Calu3 (cell line): ENCODE data around the gene HDAC8. TPM values are rescaled to one million over a fixed set of nuclear protein-coding genes. Genes with fewer than 3 reads are reported as not detected.

ENCODE experiments used
- BruUV-seq: library from RNA; stranded (reverse); fragments of 400-500 nt; replicated peaks from 2 replicates; lab custom pipeline; 2021; lab: Mats Ljungman, UMichigan
- CTCF ChIA-PET: fragments of 300-600 bp; sonication (Branson Sonifier 250); formaldehyde crosslinking; loops from one replicate; lab custom pipeline; 2022; ENCODE audit warnings: antibody characterized with exemption; lab: Charles Lee
- DNase-seq: peaks from one replicate; pipeline ENCODE4 v3.0.0; 2022
- H3K27ac Mint-ChIP-seq: one replicate; pipeline ENCODE4 v1.8.0; 2022; ENCODE audit warnings: mixed read lengths; ENCODE audit not compliant: unreplicated experiment
- H3K27me3 Mint-ChIP-seq: one replicate; pipeline ENCODE4 v1.8.0; 2022; ENCODE audit warnings: mixed read lengths; ENCODE audit not compliant: unreplicated experiment
- H3K36me3 Mint-ChIP-seq: one replicate; pipeline ENCODE4 v1.8.0; 2022; ENCODE audit warnings: mild to moderate bottlenecking, moderate library complexity, mixed read lengths; ENCODE audit not compliant: insufficient read depth, unreplicated experiment
- H3K4me1 Mint-ChIP-seq: one replicate; pipeline ENCODE4 v1.8.0; 2022; ENCODE audit warnings: mild to moderate bottlenecking, low read depth, mixed read lengths; ENCODE audit not compliant: unreplicated experiment
- H3K4me3 Mint-ChIP-seq: one replicate; pipeline ENCODE4 v1.8.0; 2022; ENCODE audit warnings: mild to moderate bottlenecking, low read depth, moderate library complexity, mixed read lengths; ENCODE audit not compliant: unreplicated experiment
- H3K9me3 Mint-ChIP-seq: one replicate; pipeline ENCODE4 v1.8.0; 2022; ENCODE audit warnings: low read depth, mixed read lengths; ENCODE audit not compliant: unreplicated experiment
- intact Hi-C: fragments of 100-400 bp; cut with micrococcal nuclease; formaldehyde crosslinking; loops from one replicate; pipeline ENCODE4 v1.10.0; 2022; ENCODE audit not compliant: unreplicated experiment
- total RNA-seq: library from RNA; stranded (reverse); gene quantifications from 2 replicates; pipeline ENCODE4 v1.2.3, GENCODE V29; 2022
- TF ChIP-seq, protein P1 (sequence below): fragments of 200-600 bp; IDR thresholded peaks from one replicate; pipeline ENCODE4 v1.8.0; 2022; ENCODE audit warnings: antibody characterized with exemption; ENCODE audit not compliant: unreplicated experiment

Gene HDAC8
- total RNA-seq, 1 experiment from 2014 or later: 52.5 TPM

DNA sequence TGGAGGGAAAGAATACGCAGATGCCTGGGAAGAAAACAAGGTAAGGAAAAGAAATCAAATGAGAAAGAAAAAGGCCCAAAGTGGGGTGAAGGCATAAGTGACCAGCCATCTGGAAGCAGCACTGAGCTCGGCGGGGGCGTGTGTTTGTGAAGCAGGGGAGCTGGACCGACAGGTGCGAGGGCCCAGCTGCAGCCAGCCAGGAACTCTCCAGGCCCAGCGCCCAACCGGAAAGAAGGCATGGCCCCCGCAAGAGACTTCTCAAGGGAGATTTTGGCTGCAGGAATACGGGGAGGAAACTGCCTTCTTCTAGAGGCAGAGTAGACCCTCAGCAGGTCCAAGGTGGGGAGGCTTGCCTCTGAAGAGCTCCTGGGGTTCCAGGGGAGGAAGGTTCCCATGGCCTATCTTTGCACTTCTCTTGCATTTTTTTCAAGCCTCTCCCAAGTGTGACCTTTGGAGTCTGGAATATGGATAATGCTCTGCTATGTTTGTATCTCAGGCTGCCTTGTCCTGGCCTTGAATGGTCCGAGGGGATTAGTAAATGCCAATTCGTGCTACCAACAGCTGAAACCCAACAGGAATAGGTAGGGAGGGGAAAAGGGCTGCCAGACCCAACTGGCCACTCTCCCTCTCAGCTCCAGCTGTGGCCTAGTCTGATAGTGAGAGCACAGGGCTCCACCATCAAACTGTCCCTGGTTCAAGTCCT, 256.1 kb downstream of the HDAC8 start:
- TF ChIP-seq, protein P1, sequence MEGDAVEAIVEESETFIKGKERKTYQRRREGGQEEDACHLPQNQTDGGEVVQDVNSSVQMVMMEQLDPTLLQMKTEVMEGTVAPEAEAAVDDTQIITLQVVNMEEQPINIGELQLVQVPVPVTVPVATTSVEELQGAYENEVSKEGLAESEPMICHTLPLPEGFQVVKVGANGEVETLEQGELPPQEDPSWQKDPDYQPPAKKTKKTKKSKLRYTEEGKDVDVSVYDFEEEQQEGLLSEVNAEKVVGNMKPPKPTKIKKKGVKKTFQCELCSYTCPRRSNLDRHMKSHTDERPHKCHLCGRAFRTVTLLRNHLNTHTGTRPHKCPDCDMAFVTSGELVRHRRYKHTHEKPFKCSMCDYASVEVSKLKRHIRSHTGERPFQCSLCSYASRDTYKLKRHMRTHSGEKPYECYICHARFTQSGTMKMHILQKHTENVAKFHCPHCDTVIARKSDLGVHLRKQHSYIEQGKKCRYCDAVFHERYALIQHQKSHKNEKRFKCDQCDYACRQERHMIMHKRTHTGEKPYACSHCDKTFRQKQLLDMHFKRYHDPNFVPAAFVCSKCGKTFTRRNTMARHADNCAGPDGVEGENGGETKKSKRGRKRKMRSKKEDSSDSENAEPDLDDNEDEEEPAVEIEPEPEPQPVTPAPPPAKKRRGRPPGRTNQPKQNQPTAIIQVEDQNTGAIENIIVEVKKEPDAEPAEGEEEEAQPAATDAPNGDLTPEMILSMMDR: no peak
- Mint-ChIP-seq H3K36me3 (no peaks in the 10 kb centered on the region), H3K4me3 (no peak overlapping the region), H3K4me1 (no peaks in the 10 kb centered on the region), H3K9me3 (no peaks in the 10 kb centered on the region), H3K27ac (no peak overlapping the region), H3K27me3 (peaks cover 15% of the 10 kb centered on the region)
- CTCF ChIA-PET: no interaction called here
- intact Hi-C loops: no loop called here
- no peak for DNase-seq
- no TSS peak for BruUV-seq

DNA sequence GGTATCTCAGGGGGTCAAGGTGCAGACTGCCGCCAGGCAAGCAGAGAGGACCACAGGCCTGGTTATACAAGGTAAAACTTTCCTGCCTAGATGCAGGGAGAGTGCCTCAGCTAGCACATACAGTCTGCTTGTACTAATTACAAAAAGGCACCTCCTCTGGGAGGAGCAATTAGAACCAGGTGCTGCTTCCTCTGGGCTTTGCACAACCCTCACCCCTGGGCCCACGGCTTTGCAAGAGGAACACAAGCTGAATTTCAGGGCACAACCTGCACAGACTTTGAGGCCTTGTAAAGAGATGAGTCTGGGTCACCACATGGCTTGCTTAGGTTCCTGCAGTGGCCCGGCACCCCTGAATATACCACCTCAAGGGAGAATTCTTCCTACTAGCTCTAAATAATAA, 257.8 kb downstream of the HDAC8 start:
- TF ChIP-seq, protein P1: no peak
- Mint-ChIP-seq H3K4me1 (no peaks in the 10 kb centered on the region), H3K27me3 (peaks cover 15% of the 10 kb centered on the region), H3K36me3 (no peaks in the 10 kb centered on the region), H3K27ac (no peak overlapping the region), H3K9me3 (no peaks in the 10 kb centered on the region), H3K4me3 (no peak overlapping the region)
- no peak for DNase-seq
- intact Hi-C loops: no loop called here
- BruUV-seq: no TSS peak
- CTCF ChIA-PET: no interaction called here

- no TSS peak for BruUV-seq
- Mint-ChIP-seq H3K27ac (no peak overlapping the region), H3K4me3 (no peak overlapping the region), H3K4me1 (no peaks in the 10 kb centered on the region), H3K27me3 (peaks cover 15% of the 10 kb centered on the region), H3K9me3 (no peaks in the 10 kb centered on the region), H3K36me3 (no peaks in the 10 kb centered on the region)
- intact Hi-C loops: no loop called here
- TF ChIP-seq, protein P1: no peak
- no peak for DNase-seq
- CTCF ChIA-PET: no interaction called here
Measured at GRCh38 chrX:72313707-72314641, 258.7 kb downstream of the HDAC8 start.

GRCh38 chrX:72312311-72312940, 260.2 kb downstream of the HDAC8 start:
- intact Hi-C loops: no loop called here
- Mint-ChIP-seq H3K36me3 (peaks cover 6% of the 10 kb centered on the region), H3K9me3 (no peaks in the 10 kb centered on the region), H3K4me1 (peaks cover 7% of the 10 kb centered on the region), H3K4me3 (no peak overlapping the region), H3K27ac (no peak overlapping the region), H3K27me3 (peaks cover 18% of the 10 kb centered on the region)
- no TSS peak for BruUV-seq
- TF ChIP-seq, protein P1: no peak
- DNase-seq: no peak
- CTCF ChIA-PET: no interaction called here
